HL-60 (cell line): ENCODE results near the gene CCL19.
A peak's percentile ranks its signal among the peaks of the same experiment; 100 is the strongest.

Source experiments
- DNase-seq, 2 experiments: peaks; one replicate each; pipeline ENCODE4 v3.0.0-alpha.2; 2010 to 2020; ENCODE audit warnings: low read depth in 1 of 2, low spot score in 1 of 2
- H3K27ac ChIP-seq: fragments of 250-450 bp; sonication (Bioruptor Pico); replicated peaks from 2 replicates; pipeline ENCODE4 v1.5.1; 2020; ENCODE audit warnings: mild to moderate bottlenecking, moderate library complexity
- H3K27me3 ChIP-seq: fragments of 250-450 bp; sonication (Bioruptor Pico); 2 replicates; pipeline ENCODE4 v1.5.1; 2021; ENCODE audit warnings: mild to moderate bottlenecking, moderate library complexity; ENCODE audit not compliant: insufficient read depth, poor library complexity, severe bottlenecking
- H3K4me3 ChIP-seq: replicated peaks from 2 replicates; pipeline ENCODE4 v1.5.1; 2011; ENCODE audit warnings: mild to moderate bottlenecking, control low read depth, low read length; ENCODE audit not compliant: insufficient read depth
- CTCF ChIP-seq: IDR thresholded peaks from one replicate; pipeline ENCODE4 v1.5.1; 2011; ENCODE audit warnings: low read length, control low read depth, inconsistent platforms; ENCODE audit not compliant: insufficient read depth
- GABPA ChIP-seq: IDR thresholded peaks from 2 replicates; pipeline ENCODE4 v1.6.1; 2012; ENCODE audit warnings: low read depth
- POLR2AphosphoS5 ChIP-seq: IDR thresholded peaks from 2 replicates; pipeline ENCODE4 v1.6.1; 2012; ENCODE audit warnings: low read depth
- REST ChIP-seq: IDR thresholded peaks from 2 replicates; pipeline ENCODE4 v1.6.1; 2012; ENCODE audit warnings: low read depth; ENCODE audit not compliant: insufficient replicate concordance
- SPI1 ChIP-seq: IDR thresholded peaks from 2 replicates; pipeline ENCODE4 v1.6.1; 2012; ENCODE audit warnings: low read depth, mild to moderate bottlenecking, borderline replicate concordance

Gene CCL19

GRCh38 chr9:34648673-34649072 lies 42.4 kb downstream of the CCL19 start:
- TF ChIP-seq SPI1 (no peak), POLR2AphosphoS5 (no peak), CTCF (no peak), GABPA (no peak), REST (no peak)
- no peak for DNase-seq
- H3K27me3 ChIP-seq = no peaks in the 10 kb centered on the region
- H3K27ac ChIP-seq = no peak overlapping the region
- H3K4me3 ChIP-seq = no peak overlapping the region

- H3K4me3 ChIP-seq = peak overlapping the region; percentile 72
- no peak for TF ChIP-seq SPI1
- TF ChIP-seq POLR2AphosphoS5 = no peak
- TF ChIP-seq GABPA = no peak
- TF ChIP-seq REST = no peak
- TF ChIP-seq CTCF = no peak
- H3K27ac ChIP-seq = no peak overlapping the region
- no peaks in the 10 kb centered on the region for H3K27me3 ChIP-seq
- DNase-seq = no peak
Measured at GRCh38 chr9:34647651-34648050, 43.4 kb downstream of the CCL19 start.

- Histone ChIP-seq H3K4me3 (peak overlapping the region; percentile 72), H3K27ac (peak overlapping the region; percentile 69), H3K27me3 (no peaks in the 10 kb centered on the region)
- DNase-seq = no peak
- TF ChIP-seq REST (no peak), CTCF (no peak), SPI1 (no peak), POLR2AphosphoS5 (no peak), GABPA (no peak)
Measured at GRCh38 chr9:34647084-34647403, 44.0 kb downstream of the CCL19 start.
